Stimulated activated CD4-positive, alpha-beta T cell treated with anti-CD3 and anti-CD28 coated beads, Interleukin-2, amount 100 ng/mL, for 4 hours (primary cell): ENCODE data around the gene ATF2.

Experiments
- DNase-seq: peaks from one replicate; pipeline ENCODE4 v3.0.0-alpha.2; 2020; ENCODE audit warnings: low read depth

ATF2 gene

DNA sequence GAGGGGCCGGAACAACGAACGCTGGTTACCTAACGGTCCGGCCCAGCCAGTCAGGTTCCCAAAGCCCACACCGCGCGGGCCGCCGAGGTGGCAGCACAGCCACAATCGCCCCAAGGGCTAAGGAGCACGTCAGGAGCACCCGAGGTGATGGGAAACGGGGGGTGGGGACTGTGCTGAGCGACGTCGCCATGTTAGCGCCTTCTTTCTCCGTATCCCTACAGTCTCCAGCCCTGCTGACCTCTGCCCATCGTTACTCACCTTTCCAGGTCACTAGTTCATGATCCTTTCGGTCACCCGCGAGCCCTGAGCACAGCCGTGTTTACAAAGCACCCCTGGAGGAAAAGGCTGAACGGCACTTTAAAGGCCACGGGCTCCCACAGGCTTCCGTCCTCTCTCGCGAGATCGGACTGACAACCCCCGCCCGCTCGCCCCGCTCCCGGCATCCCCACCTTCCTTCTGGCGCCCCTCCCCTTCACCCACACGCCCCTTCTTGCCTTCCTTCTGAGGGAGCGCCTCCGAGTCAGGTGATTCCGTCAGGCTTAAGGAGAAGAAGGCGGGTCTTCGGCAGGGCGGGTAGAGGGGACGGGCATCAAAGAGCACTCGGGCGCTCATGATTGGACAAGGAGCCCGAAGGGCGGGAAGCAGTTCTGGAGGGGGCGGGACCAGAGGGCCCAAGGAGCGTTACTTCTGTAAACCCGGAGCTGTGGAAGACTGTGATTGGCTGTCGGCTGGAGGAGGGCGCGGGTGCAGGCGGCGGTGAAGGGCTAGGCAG, at the start of gene ATF2:
Gene ATF2, minus strand, starts transcription at position 412 of the 772 bp plus-strand sequence. CDS start 31,760 bp downstream, outside the sequence.
- peak; percentile 97 for DNase-seq

GRCh38 chr2:175207741-175208438, 39.9 kb upstream of the ATF2 start:
- no peak for DNase-seq

GRCh38 chr2:175206866-175207265, 38.9 kb upstream of the ATF2 start:
- DNase-seq, result no peak

- no peak for DNase-seq
These were observed 37.5 kb upstream of the ATF2 start for GRCh38 chr2:175205523-175205922.

- peak; percentile 11 for DNase-seq
These were observed 35.9 kb upstream of the ATF2 start for GRCh38 chr2:175203621-175204496.

GRCh38 chr2:175195012-175195411, 27.0 kb upstream of the ATF2 start:
- DNase-seq, result no peak

DNA sequence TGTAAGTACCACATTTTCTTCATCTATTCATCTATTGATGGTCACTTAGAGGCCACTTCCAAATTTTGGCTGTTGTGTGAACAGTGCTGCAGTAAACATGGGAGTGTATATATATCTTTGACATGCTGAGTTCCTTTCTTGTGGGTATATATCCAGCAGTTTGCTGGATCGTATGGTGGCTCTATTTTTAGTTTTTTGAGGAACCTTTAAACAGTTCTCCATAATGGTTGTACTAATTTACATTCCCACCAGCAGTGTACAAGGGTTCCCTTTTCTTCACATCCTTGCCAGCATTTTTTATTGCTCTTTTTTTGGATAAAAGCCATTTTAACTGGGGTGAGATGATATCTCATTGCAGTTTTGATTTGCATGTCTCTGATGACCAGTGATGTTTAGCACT, 20.8 kb upstream of the ATF2 start:
- no peak for DNase-seq

- no peak for DNase-seq
These were observed 19.4 kb upstream of the ATF2 start for GRCh38 chr2:175187378-175187777.

DNA sequence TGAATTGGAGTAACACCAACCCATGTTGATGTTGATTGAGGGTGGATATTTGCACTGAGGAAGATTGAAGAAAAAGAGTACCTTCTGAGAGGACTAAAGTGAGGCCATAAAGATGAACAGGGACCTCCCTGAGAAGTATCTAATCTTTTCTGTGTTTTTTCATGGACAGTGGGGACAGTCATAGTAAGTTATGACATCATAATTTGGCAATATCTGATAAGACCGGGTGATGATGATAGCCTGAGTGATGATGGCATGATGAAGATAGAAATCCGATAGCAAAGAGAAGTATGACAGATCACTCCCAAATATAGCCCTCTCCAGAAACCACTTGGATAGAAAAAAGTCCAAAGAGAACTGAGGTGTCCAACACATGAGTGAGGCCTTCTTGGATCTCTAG, 15.7 kb upstream of the ATF2 start:
- no peak for DNase-seq

- no peak for DNase-seq
These were observed 13.9 kb upstream of the ATF2 start for GRCh38 chr2:175181877-175182308.

DNA sequence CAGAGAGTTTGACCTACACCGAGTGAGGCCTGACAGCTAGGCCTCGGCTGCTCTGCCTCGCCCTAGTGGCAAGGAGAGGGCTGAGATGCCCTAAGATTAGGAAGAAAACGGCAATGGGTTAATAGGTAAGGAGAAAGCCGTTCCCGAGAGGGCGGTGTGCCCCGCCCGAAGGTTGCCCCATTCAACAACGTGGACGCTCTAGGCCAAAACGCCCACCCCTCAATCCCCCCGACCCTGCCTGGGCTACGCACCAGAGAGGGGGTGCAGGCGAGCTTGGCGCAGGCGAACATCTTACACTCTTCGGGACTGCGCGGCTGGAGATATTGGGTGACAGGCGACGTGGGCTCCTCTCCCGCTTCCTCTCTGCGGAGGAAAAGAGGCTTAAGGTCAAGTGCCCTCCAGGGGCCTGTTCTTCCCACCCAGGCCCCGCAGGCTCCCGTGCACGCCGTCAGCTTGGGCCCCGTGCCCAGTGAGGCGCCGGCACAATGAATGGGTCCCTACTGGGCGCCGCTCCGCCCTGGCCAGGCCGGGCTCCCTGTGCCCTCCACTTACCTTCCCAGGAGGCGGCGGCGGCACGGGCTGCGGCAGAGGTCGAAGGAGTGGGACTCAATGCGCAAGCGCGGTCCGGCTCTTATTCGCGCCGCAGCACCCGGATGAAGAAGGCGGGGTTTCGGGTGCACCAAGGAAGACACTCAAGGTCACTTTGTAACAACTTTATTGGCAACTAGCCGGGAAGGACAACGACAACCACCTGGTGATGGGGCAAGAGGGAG, 13.3 kb upstream of the ATF2 start, which contains the start of gene ATP5MC3:
Gene ATP5MC3, minus strand, starts transcription at position 607 of the 773 bp plus-strand sequence. Its CDS starts 317 bp downstream, at position 290.
- DNase-seq, result peak; percentile 86

DNA sequence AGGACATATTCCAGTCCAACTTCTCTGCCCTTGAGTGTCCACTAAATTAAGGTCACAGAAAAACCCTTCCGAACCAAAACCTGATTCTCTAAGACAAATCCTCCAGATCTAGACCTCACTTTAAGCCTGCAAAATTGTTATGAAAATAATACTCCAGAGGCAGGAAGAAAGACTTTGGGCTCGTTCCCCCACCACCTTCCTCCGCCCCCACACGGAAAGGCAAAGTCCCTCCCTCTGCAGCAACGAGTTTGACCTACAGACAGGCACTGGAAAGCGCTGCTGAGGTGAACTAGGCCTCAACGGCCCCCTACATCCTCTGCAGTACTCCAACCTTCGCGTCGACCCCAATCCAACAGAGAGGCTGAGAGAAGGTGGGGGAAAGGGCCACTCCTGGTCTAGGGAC, 12.7 kb upstream of the ATF2 start:
- peak; percentile 48 for DNase-seq

- DNase-seq, result no peak
These were observed 8.6 kb upstream of the ATF2 start for GRCh38 chr2:175176624-175177023.

DNA sequence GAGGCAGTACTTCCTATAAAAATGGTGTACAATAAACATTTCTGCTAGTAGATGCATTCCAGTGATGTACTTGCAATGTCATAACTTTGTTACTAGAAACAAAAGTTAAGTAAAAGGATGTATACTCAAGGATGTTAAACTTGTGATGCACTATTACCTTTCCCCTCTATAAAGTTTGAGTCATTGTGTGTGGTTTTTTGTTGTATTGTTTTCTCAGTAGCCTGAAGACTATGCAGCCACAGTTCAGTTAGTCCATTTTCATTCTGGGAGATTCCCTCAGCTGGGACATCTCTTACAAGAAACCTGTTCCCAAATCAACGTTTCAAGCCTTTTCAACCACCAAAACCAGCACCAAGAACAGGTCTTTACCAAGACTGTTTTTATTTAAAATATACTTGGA, 7.9 kb upstream of the ATF2 start:
- no peak for DNase-seq

- no peak for DNase-seq
These were observed 7.3 kb upstream of the ATF2 start for GRCh38 chr2:175175320-175175719.

GRCh38 chr2:175170659-175171304, 2.8 kb upstream of the ATF2 start:
- no peak for DNase-seq

- DNase-seq, result no peak
These were observed 1.2 kb upstream of the ATF2 start for GRCh38 chr2:175169191-175169590.

DNA sequence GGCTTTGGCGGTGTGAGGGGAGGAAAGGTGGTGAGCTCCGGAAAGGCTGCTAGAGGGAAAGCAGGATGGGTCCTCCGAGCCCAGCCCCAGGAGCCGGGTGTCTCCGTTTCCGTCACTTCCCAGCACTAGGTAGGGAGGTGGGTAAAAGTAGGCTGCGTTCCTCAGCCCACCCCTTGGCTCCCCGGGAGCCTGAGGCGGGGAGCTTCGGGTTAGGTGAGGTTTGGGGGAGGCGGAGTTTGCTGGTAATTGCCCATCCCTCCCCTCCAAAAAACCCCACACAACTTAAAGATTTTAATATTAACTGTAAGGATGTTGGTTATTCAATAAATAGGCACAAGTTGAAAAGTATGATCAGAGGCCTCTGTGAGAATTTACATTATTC, 552 bp upstream of the ATF2 start:
- no peak for DNase-seq

DNA sequence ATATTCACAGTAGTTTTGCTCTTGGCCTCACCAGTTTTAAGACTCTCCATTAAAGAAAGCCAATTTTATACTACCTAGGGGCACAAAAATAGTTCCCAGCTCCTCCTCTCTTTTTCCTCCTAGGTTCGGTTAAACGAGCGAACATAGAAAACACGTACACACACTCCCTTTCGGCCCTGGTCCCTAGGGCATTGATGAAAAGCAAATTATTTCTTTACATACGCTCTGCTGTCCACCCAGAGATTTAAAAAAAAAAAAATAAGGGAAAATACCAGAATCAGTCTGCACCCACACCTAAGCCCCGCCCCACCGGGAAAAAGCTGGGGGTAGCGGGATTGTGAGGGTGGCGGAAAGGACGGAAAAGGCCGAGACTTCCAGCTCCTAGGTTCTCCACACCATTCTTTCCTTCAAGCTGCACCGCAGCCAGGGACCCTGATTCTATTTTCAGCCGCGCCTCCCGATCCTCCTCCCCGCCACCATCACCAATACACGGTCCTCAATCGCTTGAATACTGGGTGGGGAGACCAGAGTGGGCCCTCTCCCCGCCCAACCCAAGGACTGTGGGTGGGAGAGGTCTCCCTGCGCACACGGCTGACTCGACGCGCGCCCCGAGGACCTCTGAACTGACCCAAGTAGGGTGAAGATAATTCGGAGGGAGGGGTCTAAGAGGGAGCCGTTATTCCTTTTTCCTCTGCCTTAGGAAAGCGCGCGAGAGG, 769 bp downstream of the ATF2 start:
- DNase-seq, result peak; percentile 5

DNA sequence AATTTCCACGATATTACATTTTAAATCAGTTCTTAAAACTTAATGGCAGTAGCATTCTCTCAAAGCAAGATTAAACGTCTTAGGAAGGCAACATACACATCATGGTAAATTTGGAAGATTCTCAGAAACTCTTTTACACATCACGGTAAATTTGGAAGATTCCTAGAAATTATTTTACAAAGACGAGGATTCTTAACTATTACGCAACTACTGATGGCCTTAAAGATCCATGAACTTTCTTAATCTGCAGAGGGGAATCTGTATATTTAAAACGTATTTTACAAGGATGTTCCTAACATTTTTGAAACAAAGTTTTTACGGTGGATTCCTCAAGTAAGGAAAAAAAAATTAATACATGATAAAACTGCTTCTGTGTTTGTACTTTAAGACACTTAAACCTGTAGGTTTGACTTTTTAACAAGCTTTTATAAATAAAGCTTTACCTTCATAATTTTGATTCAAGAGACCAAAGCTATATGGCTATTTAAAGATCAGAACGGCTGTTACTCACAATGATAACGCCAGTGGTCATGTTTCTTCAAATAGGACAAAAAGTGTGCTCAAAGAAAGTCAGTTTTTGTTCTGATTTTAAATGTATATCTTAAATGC, 1.7 kb downstream of the ATF2 start:
- no peak for DNase-seq
